ENCODE results near the gene PRICKLE4. TPM values are rescaled to one million over a fixed set of nuclear protein-coding genes. Genes with fewer than 3 reads are reported as not detected.

Gene PRICKLE4
- total and polyA plus RNA-seq, 2 of the 8 experiments (the other 6 are each of a cell fraction or from before 2014, with no cell fraction given), result 0.32 to 1.4 TPM

- Histone ChIP-seq H3K14ac (ENCODE audit: insufficient read length) (no peak overlapping the region), H4K8ac (ENCODE audit: extremely low read depth, insufficient read depth, low read length) (no peak overlapping the region)
- TF ChIP-seq SAP30 (IDR thresholded peaks at IDR 0.05; ENCODE audit: insufficient read depth, insufficient replicate concordance, low read length), result no peak
Measured at GRCh38 chr6:41836022-41836659, 55.6 kb downstream of the PRICKLE4 start.

More at GRCh38 chr6:41836022-41836659, 55.6 kb downstream of the PRICKLE4 start:
- H2BK120ac ChIP-seq (replicated peaks; ENCODE audit: low read depth, low read length), result no peak overlapping the region
- H3K4me3 ChIP-seq (ENCODE audit: extremely low read depth in 1 of 4, insufficient read depth in 2 of 4, low read depth in 3 of 4, low read length in 4 of 4), result no peak overlapping the region
- H3K56ac ChIP-seq (replicated peaks; ENCODE audit: insufficient read length, low read depth, low read length), result no peak overlapping the region
- H3K36me3 ChIP-seq (ENCODE audit: control insufficient read depth in 2 of 4, insufficient read depth in 4 of 4, low read length in 3 of 4), result no peaks in the 10 kb centered on the region
- FAIRE-seq (no peak), DNase-seq (ENCODE audit: low read depth in 1 of 2, low spot score in 2 of 2) (no peak)
- no peak overlapping the region for H2AFZ ChIP-seq (ENCODE audit: low read length)
- no peak overlapping the region for H3K27ac ChIP-seq (ENCODE audit: low read depth, low read length)
- no peaks in the 10 kb centered on the region for H3K27me3 ChIP-seq (replicated peaks in 1 of 4; ENCODE audit: control insufficient read depth in 3 of 4, extremely low read depth in 1 of 4, insufficient read depth in 3 of 4, low read length in 3 of 4)
- no peaks in the 10 kb centered on the region for H3K4me1 ChIP-seq (replicated peaks in 1 of 4; ENCODE audit: control insufficient read depth in 3 of 4, insufficient read depth in 4 of 4, low read length in 3 of 4)
- no peak overlapping the region for H4K91ac ChIP-seq (replicated peaks; ENCODE audit: insufficient read length, low read length)
- H3K79me1 ChIP-seq (ENCODE audit: low read depth, low read length), result no peaks in the 10 kb centered on the region
- H3K23me2 ChIP-seq (ENCODE audit: low read depth, low read length), result no peaks in the 10 kb centered on the region
- H4K5ac ChIP-seq (ENCODE audit: insufficient read length, low read depth, low read length), result no peak overlapping the region
- H2BK20ac ChIP-seq (ENCODE audit: low read length), result no peak overlapping the region
- 91% methylated on average over 5 of the region's 5 CpGs; no CpG with 5 or more reads in 1 of the 2 experiments for WGBS, 2 experiments (ENCODE audit: extremely low coverage in 1 of 2, insufficient coverage in 1 of 2, insufficient read length in 1 of 2, insufficient replicate concordance in 2 of 2, low coverage in 1 of 2, low lambda C conversion rate in 2 of 2, missing lambda C conversion rate in 1 of 2)
- no peaks in the 10 kb centered on the region for H3K9me3 ChIP-seq (ENCODE audit: insufficient read depth in 2 of 2, low read depth in 1 of 2, low read length in 1 of 2)
- ChIA-PET CTCF (ENCODE audit: partially characterized antibody) (interaction anchor here (1.1 to 3.1 kb wide), 4 partner anchors 11 to 85 kb away, joined by 3 to 19 read pairs (median 4); partner anchors contain the start of gene MED20), POLR2A (ENCODE audit: partially characterized antibody) (no interaction called here)
- H3K9ac ChIP-seq (replicated peaks in 1 of 4; ENCODE audit: extremely low read depth in 1 of 4, low read depth in 3 of 4, low read length in 3 of 4), result no peak overlapping the region
- no peak overlapping the region for H3K18ac ChIP-seq (ENCODE audit: extremely low read depth, low read length)
- no peak overlapping the region for H3K4me2 ChIP-seq (ENCODE audit: insufficient read depth in 1 of 2, low read depth in 2 of 2, low read length in 2 of 2)
- H3K79me2 ChIP-seq (ENCODE audit: control insufficient read depth in 1 of 2, insufficient read depth in 2 of 2, low read length in 2 of 2), result no peaks in the 10 kb centered on the region; a peak in 1 of 4 replicates
- H2BK15ac ChIP-seq (ENCODE audit: low read length), result no peak overlapping the region
- no peak overlapping the region for H2BK5ac ChIP-seq (ENCODE audit: low read depth, low read length)
- no peak overlapping the region for H2BK12ac ChIP-seq (ENCODE audit: low read depth, low read length)
- no peak overlapping the region for H2AK5ac ChIP-seq (ENCODE audit: low read depth, low read length)
- peaks cover 0 to 1% of the 10 kb centered on the region in 2 experiments for H4K20me1 ChIP-seq (replicated peaks in 1 of 2; ENCODE audit: control insufficient read depth in 1 of 2, insufficient read depth in 2 of 2, low read length in 2 of 2)
- H3K4ac ChIP-seq (replicated peaks; ENCODE audit: insufficient read length, low read depth, low read length), result no peak overlapping the region
- no peak overlapping the region for H3K23ac ChIP-seq (ENCODE audit: insufficient read length)
